Smooth muscle cell of the brain vasculature (primary cell): ENCODE data around the gene GNAS-AS1.

Experiments used
- DNase-seq: peaks from one replicate; pipeline ENCODE4 v3.0.0-alpha.2; 2012; ENCODE audit warnings: low read depth, low spot score

GNAS-AS1 gene

GRCh38 chr20:58850693-58851174 lies at the start of gene GNAS-AS1:
GNAS-AS1 (minus strand) TSS chr20:58850902.
- DNase-seq = peak; percentile 72

- no peak for DNase-seq
Observed at GRCh38 chr20:58900397-58900796, 49.7 kb upstream of the GNAS-AS1 start.

- no peak for DNase-seq
Observed at GRCh38 chr20:58899512-58899911, 48.8 kb upstream of the GNAS-AS1 start.

GRCh38 chr20:58898629-58899408 lies 48.1 kb upstream of the GNAS-AS1 start:
- no peak for DNase-seq

- DNase-seq = no peak
Observed at GRCh38 chr20:58897488-58897887, 46.8 kb upstream of the GNAS-AS1 start.

GRCh38 chr20:58896820-58897219 lies 46.1 kb upstream of the GNAS-AS1 start:
- no peak for DNase-seq

- DNase-seq = no peak
Observed at GRCh38 chr20:58895448-58896180, 44.9 kb upstream of the GNAS-AS1 start.

- no peak for DNase-seq
Observed at GRCh38 chr20:58894652-58895447, 44.1 kb upstream of the GNAS-AS1 start.

- DNase-seq = no peak
Observed at GRCh38 chr20:58893355-58894120, 42.8 kb upstream of the GNAS-AS1 start.

- DNase-seq = no peak
Observed at GRCh38 chr20:58892932-58893224, 42.2 kb upstream of the GNAS-AS1 start.

GRCh38 chr20:58892141-58892931 lies 41.6 kb upstream of the GNAS-AS1 start:
- no peak for DNase-seq

GRCh38 chr20:58891718-58892140 lies 41.0 kb upstream of the GNAS-AS1 start:
- DNase-seq = no peak

- no peak for DNase-seq
Observed at GRCh38 chr20:58891086-58891717, 40.5 kb upstream of the GNAS-AS1 start.

GRCh38 chr20:58890518-58891085 lies 39.9 kb upstream of the GNAS-AS1 start:
- DNase-seq = peak; percentile 51

- no peak for DNase-seq
Observed at GRCh38 chr20:58889798-58890517, 39.3 kb upstream of the GNAS-AS1 start.

- DNase-seq = no peak
Observed at GRCh38 chr20:58889334-58889760, 38.6 kb upstream of the GNAS-AS1 start.

- DNase-seq = no peak
Observed at GRCh38 chr20:58888521-58889333, 38.0 kb upstream of the GNAS-AS1 start.

GRCh38 chr20:58888103-58888502 lies 37.4 kb upstream of the GNAS-AS1 start:
- no peak for DNase-seq
